ENCODE data around the gene CCDC152. TPM values are rescaled to one million over a fixed set of nuclear protein-coding genes. Genes with fewer than 3 reads are reported as not detected.

Gene CCDC152
- total RNA-seq, 4 donors from 2014 or later = 0.44 to 0.79 (median 0.56) TPM

DNA sequence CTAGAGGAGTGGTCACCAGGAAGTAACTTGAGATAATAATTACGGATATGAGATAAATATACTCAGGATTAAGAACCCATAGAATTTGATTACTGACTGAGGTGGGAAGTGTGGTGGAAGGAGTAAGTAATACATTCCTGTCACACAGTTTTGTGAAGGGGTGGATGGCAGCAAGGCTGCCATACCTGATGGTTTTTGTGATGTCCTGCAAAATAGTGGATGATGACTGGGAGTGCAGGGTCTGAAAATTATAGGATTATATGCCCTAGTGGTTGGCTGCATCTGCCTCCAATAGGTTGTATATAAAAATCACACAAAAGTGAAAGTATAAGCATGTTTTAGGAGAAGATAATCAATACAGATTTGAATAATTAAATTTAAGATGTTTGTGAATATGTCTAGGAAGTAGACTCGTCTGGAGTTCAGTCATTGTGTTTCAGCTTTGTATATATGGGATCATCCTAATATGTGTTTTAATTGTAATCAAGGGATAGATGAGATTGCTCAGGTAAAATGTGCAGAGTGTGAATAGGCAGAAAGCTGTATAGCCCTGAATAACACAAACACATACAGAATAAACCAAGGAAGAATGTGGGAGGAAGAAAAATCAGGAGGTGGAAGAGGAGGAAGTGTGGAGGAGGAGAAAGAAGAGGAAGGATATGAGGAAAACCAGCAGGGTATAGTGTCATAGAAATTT is 49.5 kb downstream of the CCDC152 start:
- ATAC-seq (ENCODE audit: low FRiP score) = no peak
- TF ChIP-seq, protein P1, sequence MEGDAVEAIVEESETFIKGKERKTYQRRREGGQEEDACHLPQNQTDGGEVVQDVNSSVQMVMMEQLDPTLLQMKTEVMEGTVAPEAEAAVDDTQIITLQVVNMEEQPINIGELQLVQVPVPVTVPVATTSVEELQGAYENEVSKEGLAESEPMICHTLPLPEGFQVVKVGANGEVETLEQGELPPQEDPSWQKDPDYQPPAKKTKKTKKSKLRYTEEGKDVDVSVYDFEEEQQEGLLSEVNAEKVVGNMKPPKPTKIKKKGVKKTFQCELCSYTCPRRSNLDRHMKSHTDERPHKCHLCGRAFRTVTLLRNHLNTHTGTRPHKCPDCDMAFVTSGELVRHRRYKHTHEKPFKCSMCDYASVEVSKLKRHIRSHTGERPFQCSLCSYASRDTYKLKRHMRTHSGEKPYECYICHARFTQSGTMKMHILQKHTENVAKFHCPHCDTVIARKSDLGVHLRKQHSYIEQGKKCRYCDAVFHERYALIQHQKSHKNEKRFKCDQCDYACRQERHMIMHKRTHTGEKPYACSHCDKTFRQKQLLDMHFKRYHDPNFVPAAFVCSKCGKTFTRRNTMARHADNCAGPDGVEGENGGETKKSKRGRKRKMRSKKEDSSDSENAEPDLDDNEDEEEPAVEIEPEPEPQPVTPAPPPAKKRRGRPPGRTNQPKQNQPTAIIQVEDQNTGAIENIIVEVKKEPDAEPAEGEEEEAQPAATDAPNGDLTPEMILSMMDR (IDR thresholded peaks at IDR 0.05) = no peak
- no peak for DNase-seq (ENCODE audit: low spot score)

DNA sequence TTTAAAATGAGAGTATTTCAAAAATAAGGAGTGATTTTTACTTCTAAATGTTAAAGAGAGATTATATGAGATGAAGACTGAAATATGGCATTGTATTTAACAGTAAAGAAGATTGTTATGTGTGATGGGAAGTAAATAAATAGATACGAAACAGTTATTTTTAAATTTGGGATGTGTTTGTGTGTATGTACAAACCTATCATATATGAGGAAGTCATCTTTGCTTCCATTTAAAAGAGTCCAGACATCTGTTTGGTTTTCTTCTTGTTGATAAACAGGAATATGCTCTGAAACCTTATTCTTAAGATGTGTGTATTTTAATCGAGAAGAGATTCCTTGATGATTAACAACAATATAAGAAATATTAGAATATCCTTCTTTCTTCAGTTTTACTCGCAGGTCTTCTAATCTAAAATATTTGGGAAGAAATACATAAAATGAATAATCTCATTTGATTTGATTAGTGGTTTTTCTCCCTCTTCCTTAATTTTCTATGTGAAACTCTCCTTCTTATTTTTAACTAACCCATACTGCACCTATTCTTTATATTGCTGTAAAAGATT is 50.2 kb downstream of the CCDC152 start:
- ATAC-seq (ENCODE audit: low FRiP score) = no peak
- TF ChIP-seq, protein P1 (IDR thresholded peaks at IDR 0.05) = no peak
- no peak for DNase-seq (ENCODE audit: low spot score)

DNA sequence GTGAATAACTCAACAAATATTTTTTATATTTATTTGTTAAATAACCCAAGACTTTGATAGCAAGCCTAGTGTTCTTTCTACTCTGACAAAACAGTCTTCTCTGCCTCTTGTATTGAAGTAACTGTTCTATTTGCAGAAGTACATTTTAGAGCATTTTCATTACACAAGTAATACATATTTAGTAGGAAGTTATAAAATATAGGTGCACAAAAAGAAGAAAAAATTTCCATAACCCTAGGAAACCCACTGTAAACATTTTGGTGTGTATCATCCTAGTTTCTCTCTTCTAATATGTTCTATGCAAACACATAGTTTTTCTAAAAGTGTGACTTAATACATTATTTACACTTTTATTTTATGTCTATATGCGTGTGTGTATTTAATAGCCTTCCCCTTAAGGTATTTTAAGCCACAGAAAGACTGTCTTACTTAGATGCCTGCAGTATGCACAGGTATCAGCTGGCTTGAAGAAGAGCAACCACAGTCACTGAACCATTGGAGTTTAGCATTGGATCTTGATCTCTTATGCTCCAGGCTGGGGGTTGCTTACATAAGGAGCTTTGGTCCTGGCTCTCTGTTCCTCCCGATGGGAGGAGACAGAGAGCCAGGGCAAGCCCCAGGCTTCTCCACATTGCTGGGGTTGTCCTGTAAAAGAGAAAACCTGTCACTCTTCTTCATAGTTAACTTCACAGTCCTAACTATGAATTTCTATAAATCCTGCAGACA is 51.3 kb downstream of the CCDC152 start:
- TF ChIP-seq, protein P1 (IDR thresholded peaks at IDR 0.05) = no peak
- no peak for DNase-seq (ENCODE audit: low spot score)
- ATAC-seq (ENCODE audit: low FRiP score) = no peak

DNA sequence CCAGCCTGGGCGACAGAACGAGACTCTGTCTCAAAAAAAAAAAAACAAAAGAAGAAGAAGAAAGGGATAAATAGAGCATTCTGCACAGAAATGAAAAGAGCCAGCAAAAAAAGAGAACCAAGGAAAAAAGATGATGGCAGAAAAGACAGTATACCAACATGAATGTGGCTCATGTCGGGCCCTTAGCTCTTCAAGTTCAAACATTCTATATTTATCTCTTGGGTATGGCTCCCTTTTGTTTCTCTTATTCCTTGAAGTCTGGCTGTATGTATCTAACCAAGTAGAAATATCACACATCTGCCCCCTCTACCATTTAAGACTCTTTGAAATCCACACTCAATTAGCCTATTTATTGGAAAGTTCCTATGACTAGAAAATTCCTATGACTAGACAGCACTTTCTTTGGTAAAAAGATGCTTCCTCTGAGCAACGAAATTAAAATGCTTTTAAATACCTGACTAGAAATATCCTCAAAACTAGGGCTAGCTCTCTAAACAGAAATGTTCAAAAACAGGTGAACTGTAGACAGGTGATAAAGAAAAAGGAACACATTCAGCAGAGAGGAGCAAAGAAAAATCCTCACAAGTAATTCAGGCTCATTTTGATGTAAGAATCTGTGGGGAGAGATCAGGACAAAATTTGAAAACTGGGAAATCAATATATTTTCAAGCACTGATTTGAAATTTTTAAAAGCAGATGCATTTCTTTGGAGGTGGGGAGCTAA is 52.4 kb downstream of the CCDC152 start:
- DNase-seq (ENCODE audit: low spot score) = no peak

DNA sequence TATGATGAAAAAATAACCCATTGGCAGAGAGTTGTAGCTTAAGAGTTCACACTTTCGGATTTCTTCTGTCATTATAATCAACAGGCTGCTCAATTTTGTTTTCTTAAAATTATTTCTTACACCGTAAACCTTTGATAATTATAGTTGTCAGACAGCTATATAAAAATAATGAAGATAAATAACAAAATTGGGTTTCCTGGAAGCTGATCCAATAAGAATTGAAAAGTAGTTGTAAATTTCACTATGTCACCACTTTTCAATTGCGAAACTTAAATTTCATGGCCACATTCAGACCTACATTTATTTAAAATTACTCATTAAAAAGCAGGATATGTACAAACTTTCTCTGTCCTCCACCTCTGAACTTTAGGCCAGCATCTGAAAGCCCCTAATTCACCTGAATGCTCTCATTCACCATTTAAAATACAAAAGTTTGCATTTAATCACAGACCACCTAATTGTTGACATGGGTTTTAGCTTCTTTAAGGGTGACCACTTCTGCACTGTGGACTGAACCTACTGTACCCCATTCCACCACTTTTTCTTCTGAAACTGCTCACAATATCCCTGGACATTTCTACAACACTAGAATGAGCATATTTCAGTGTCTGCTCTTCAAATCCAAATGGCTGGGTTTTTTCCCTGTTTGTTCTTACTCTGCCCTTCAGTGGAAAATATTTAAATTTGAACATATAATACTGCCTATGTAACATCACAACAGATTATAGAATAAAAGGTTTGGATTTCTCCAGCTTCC is 54.4 kb downstream of the CCDC152 start:
- ATAC-seq (ENCODE audit: low FRiP score) (no peak), DNase-seq (ENCODE audit: low spot score) (no peak)
- TF ChIP-seq, protein P1 (IDR thresholded peaks at IDR 0.05) = no peak

More for the DNA sequence above, 52.4 kb downstream of the CCDC152 start:
- TF ChIP-seq, protein P1 (IDR thresholded peaks at IDR 0.05) = no peak
- no peak for ATAC-seq (ENCODE audit: low FRiP score)
